ENCODE data around the gene PRPF8.

PRPF8 gene

DNA sequence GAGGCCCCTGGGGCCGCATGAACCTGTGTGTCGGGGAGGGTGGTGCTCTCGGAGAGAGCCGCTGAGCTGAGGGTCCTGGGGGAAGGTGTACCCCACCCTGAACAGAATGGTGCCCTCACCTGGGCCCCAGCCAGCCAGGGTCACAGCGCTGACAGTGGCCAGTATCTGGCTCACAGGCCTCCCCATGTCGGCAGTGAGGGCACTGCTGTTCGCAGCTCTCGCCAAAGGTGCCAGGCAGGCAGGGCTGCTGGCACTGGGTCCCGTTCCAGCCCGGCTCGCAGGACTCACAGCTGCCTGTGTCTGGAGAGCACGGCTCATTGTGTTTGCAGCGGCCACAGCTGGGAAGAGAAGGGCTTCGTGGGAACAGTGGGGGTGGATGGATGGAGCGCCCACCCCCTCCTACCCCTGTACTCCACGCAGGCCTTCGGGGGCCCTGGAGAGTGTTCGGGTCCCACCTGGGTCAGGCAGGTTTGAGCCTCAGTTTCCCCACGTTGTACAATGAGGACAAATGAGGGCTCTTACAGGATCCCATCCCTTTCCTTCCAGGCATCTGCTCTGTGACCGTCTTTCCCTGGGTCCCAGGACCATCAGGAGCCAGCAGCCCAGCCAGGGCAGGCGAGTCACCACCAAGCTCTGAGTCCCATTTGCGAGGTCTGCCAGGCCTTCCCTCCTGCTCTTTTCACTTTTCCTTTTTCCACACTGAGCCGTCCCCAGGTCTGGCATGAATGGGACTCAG lies 44.2 kb downstream of the PRPF8 start:
- no peaks in the 10 kb centered on the region for H3K36me3 ChIP-seq (replicated peaks)
- no peak overlapping the region for H3K4me3 ChIP-seq (ENCODE audit: low read depth, low read length)
- H3K27me3 ChIP-seq (replicated peaks) = no peaks in the 10 kb centered on the region
- no peak for DNase-seq
- TF ChIP-seq, protein P1, sequence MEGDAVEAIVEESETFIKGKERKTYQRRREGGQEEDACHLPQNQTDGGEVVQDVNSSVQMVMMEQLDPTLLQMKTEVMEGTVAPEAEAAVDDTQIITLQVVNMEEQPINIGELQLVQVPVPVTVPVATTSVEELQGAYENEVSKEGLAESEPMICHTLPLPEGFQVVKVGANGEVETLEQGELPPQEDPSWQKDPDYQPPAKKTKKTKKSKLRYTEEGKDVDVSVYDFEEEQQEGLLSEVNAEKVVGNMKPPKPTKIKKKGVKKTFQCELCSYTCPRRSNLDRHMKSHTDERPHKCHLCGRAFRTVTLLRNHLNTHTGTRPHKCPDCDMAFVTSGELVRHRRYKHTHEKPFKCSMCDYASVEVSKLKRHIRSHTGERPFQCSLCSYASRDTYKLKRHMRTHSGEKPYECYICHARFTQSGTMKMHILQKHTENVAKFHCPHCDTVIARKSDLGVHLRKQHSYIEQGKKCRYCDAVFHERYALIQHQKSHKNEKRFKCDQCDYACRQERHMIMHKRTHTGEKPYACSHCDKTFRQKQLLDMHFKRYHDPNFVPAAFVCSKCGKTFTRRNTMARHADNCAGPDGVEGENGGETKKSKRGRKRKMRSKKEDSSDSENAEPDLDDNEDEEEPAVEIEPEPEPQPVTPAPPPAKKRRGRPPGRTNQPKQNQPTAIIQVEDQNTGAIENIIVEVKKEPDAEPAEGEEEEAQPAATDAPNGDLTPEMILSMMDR (IDR thresholded peaks at IDR 0.05; ENCODE audit: low read depth, low read length, missing control alignments) = no peak
- no peak overlapping the region for H3K27ac ChIP-seq
- in situ Hi-C loops (cut with HindIII; ENCODE audit: low pct_ligation_motif_present, low sequenced_read_pairs) = no loop called here

DNA sequence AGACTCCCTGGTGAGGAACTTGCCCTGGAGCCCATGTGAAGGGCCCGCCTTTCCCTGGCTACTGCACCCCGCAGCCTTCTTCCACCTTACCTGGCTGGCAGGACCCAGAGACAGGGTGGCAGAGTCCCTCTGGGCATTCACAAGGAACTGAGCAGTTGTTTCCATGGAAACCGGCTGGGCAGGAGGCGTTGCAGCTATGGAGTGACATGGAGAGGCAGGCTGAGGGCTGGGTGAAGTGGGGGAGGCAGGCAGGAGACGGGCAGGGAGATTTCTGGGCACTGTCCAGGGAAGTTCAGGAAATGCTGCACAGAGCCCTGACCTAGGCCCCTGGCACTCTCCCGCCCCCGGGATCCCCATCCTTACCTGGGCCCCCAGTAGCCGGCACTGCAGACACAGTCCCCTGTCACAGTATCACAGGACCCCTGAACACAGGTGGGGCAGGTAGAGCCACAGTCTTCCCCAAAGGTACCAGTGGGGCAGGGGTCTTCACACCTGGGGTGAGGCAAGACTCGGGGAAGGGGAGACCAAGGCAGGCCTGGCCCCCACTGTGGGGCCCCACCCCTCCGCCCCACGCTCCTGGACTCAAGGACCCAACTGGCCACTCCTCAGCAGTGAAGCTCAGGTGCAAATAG lies 45.0 kb downstream of the PRPF8 start:
- DNase-seq = no peak
- H3K36me3 ChIP-seq (replicated peaks) = no peaks in the 10 kb centered on the region
- H3K4me3 ChIP-seq (ENCODE audit: low read depth, low read length) = no peak overlapping the region
- H3K27me3 ChIP-seq (replicated peaks) = no peaks in the 10 kb centered on the region
- TF ChIP-seq, protein P1 (IDR thresholded peaks at IDR 0.05; ENCODE audit: low read depth, low read length, missing control alignments) = no peak
- H3K27ac ChIP-seq = no peak overlapping the region
- in situ Hi-C loops (cut with HindIII; ENCODE audit: low pct_ligation_motif_present, low sequenced_read_pairs) = no loop called here

DNA sequence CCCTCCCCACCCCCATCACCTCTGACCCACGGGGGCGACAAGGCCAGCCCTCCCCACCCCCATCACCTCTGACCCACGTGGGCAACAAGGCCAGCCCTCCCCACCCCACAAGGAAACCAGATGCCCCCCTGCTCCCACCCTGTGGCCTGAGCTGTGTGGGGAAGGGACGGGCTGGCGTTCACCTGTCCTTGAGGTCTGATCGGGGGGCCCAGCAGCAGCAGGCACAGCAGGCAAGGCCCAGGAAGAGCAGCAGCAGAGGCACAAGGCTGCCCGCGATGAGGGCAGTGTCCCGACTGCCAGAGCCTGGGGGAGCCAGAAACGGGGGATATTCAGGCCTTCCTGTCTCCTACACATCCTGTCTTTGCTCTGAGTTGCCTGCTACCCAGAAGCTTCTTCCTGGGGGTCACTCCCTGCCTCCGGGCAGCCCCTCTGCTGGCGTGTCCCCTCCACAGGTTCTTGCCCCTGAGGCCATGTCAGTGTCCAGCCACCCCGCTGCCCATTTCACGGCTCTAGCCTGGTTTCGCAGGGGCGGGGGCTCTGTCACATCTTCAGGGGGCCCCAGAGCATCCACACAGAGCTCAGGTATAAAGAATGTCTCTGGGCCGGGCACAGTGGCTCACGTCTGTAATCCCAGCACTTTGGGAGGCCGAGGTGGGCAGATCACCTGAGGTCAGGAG lies 45.9 kb downstream of the PRPF8 start:
- H3K4me3 ChIP-seq (ENCODE audit: low read depth, low read length) = no peak overlapping the region
- no peak overlapping the region for H3K27ac ChIP-seq
- H3K36me3 ChIP-seq (replicated peaks) = no peaks in the 10 kb centered on the region
- no peak for DNase-seq
- TF ChIP-seq, protein P1 (IDR thresholded peaks at IDR 0.05; ENCODE audit: low read depth, low read length, missing control alignments) = no peak
- in situ Hi-C loops (cut with HindIII; ENCODE audit: low pct_ligation_motif_present, low sequenced_read_pairs) = no loop called here
- no peaks in the 10 kb centered on the region for H3K27me3 ChIP-seq (replicated peaks)

- H3K4me3 ChIP-seq (ENCODE audit: low read depth, low read length) = no peak overlapping the region
- H3K27ac ChIP-seq = no peak overlapping the region
- TF ChIP-seq, protein P1 (IDR thresholded peaks at IDR 0.05; ENCODE audit: low read depth, low read length, missing control alignments) = no peak
- no peaks in the 10 kb centered on the region for H3K36me3 ChIP-seq (replicated peaks)
- in situ Hi-C loops (cut with HindIII; ENCODE audit: low pct_ligation_motif_present, low sequenced_read_pairs) = no loop called here
- H3K27me3 ChIP-seq (replicated peaks) = no peaks in the 10 kb centered on the region
- DNase-seq = no peak
Measured at GRCh38 chr17:1638171-1638590, 46.5 kb downstream of the PRPF8 start.

DNA sequence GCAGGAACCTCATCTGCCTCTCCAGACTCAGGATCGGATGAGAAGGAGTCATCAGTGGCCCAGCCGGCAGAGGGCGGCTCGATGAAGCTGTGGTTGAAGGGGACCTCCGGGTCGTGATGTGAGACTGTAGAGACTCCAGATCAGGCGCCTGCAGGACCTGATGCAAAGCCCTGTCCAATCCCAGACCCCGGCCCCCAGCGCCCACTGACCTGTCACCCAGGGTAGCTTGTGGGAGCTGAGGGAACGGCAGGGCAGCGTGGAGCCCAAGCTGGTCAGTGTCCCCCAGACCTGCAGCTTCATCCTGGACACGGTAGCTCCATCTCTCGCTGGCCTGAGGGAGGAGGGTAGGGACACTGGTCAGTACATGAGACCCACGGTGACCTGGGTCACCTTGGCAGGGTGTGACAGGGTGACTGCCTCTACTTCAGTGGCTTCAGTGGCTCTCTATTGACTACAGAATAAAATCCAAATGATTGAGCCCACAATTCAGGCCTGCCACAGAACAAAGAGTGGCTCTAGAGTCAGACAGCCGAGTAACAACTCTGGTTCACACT lies 47.9 kb downstream of the PRPF8 start:
- Histone ChIP-seq H3K4me3 (ENCODE audit: low read depth, low read length) (no peak overlapping the region), H3K27ac (no peak overlapping the region), H3K27me3 (replicated peaks) (no peaks in the 10 kb centered on the region), H3K36me3 (replicated peaks) (no peaks in the 10 kb centered on the region)
- in situ Hi-C loops (cut with HindIII; ENCODE audit: low pct_ligation_motif_present, low sequenced_read_pairs) = no loop called here
- no peak for DNase-seq
- TF ChIP-seq, protein P1 (IDR thresholded peaks at IDR 0.05; ENCODE audit: low read depth, low read length, missing control alignments) = no peak
